Measurements from ENCODE around the gene PLET1. TPM values are rescaled to one million over a fixed set of nuclear protein-coding genes. Genes with fewer than 3 reads are reported as not detected.

PLET1 gene
- total RNA-seq, 1 experiment from 2014 or later, result 0.26 TPM

DNA sequence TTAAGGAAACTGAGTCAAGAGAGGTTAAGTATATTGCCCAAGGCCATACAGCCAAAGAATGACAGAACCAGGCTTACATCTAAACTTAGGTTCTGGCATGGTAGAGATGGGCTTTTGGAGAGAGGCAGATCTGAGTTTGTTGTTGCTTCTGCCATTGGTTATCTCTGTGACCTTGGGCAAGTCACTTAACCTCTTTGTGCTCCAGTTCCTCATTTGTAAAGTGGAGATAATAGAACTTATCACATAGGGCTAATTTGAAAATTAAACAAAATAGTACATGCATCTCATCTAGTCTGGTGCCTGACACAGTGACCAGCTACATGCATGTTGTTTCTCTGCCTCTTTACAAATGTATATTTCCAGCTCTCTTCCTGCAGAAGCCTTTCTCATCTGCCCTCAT, 47.0 kb upstream of the PLET1 start:
- H3K9me3 ChIP-seq (ENCODE audit: low read length), result no peaks in the 10 kb centered on the region
- ATAC-seq (no peak), DNase-seq (no peak)
- H3F3A ChIP-seq (ENCODE audit: low read length, unreplicated experiment), result no peaks in the 10 kb centered on the region
- H3K9me2 ChIP-seq (replicated peaks; ENCODE audit: low read length), result no peaks in the 10 kb centered on the region
- H3K9ac ChIP-seq (ENCODE audit: low read length), result no peak overlapping the region
- no peak overlapping the region for H3K27ac ChIP-seq (ENCODE audit: low read length)
- no peaks in the 10 kb centered on the region for H3K36me3 ChIP-seq (ENCODE audit: low read depth, low read length)
- H3K4me3 ChIP-seq (ENCODE audit: low read length), result no peak overlapping the region
- no peaks in the 10 kb centered on the region for H3K79me2 ChIP-seq (ENCODE audit: low read length)
- no TSS peak for BruUV-seq (replicated peaks)
- peaks cover 19% of the 10 kb centered on the region for H3K4me1 ChIP-seq (ENCODE audit: insufficient read depth, low read length)
- intact Hi-C loops (cut with micrococcal nuclease), result no loop called here
- H2AFZ ChIP-seq (ENCODE audit: low read length), result no peak overlapping the region
- ChIA-PET CTCF (no interaction called here), POLR2A (ENCODE audit: unreplicated experiment) (no interaction called here)
- TF ChIP-seq EZH2 (IDR thresholded peaks at IDR 0.05; ENCODE audit: low read length, unreplicated experiment) (no peak), EZH2phosphoT487 (IDR thresholded peaks at IDR 0.05; ENCODE audit: borderline replicate concordance, low read length) (no peak)
- TF ChIP-seq, protein P1, sequence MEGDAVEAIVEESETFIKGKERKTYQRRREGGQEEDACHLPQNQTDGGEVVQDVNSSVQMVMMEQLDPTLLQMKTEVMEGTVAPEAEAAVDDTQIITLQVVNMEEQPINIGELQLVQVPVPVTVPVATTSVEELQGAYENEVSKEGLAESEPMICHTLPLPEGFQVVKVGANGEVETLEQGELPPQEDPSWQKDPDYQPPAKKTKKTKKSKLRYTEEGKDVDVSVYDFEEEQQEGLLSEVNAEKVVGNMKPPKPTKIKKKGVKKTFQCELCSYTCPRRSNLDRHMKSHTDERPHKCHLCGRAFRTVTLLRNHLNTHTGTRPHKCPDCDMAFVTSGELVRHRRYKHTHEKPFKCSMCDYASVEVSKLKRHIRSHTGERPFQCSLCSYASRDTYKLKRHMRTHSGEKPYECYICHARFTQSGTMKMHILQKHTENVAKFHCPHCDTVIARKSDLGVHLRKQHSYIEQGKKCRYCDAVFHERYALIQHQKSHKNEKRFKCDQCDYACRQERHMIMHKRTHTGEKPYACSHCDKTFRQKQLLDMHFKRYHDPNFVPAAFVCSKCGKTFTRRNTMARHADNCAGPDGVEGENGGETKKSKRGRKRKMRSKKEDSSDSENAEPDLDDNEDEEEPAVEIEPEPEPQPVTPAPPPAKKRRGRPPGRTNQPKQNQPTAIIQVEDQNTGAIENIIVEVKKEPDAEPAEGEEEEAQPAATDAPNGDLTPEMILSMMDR (conservative IDR thresholded peaks at IDR 0.05; ENCODE audit: low read depth, low read length), result no peak
- H3K27me3 ChIP-seq (ENCODE audit: low read length), result no peaks in the 10 kb centered on the region
- H4K20me1 ChIP-seq (ENCODE audit: low read length), result no peaks in the 10 kb centered on the region
- H3K4me2 ChIP-seq (ENCODE audit: low read length), result no peak overlapping the region

- H3K9ac ChIP-seq (ENCODE audit: low read length), result no peak overlapping the region
- ATAC-seq (no peak), DNase-seq (no peak)
- peaks cover 26% of the 10 kb centered on the region for H3K4me1 ChIP-seq (ENCODE audit: insufficient read depth, low read length)
- ChIA-PET POLR2A (ENCODE audit: unreplicated experiment) (no interaction called here), CTCF (no interaction called here)
- no TSS peak for BruUV-seq (replicated peaks)
- no peaks in the 10 kb centered on the region for H3K9me2 ChIP-seq (replicated peaks; ENCODE audit: low read length)
- H2AFZ ChIP-seq (ENCODE audit: low read length), result no peak overlapping the region
- H3K36me3 ChIP-seq (ENCODE audit: low read depth, low read length), result no peaks in the 10 kb centered on the region
- intact Hi-C loops (cut with micrococcal nuclease), result no loop called here
- H3K27me3 ChIP-seq (ENCODE audit: low read length), result no peaks in the 10 kb centered on the region
- TF ChIP-seq, protein P1 (conservative IDR thresholded peaks at IDR 0.05; ENCODE audit: low read depth, low read length), result no peak
- TF ChIP-seq EZH2phosphoT487 (IDR thresholded peaks at IDR 0.05; ENCODE audit: borderline replicate concordance, low read length) (no peak), EZH2 (IDR thresholded peaks at IDR 0.05; ENCODE audit: low read length, unreplicated experiment) (no peak)
- H3K79me2 ChIP-seq (ENCODE audit: low read length), result no peaks in the 10 kb centered on the region
- no peaks in the 10 kb centered on the region for H3K9me3 ChIP-seq (ENCODE audit: low read length)
- H4K20me1 ChIP-seq (ENCODE audit: low read length), result no peaks in the 10 kb centered on the region
- H3K27ac ChIP-seq (ENCODE audit: low read length), result no peak overlapping the region
- H3F3A ChIP-seq (ENCODE audit: low read length, unreplicated experiment), result no peaks in the 10 kb centered on the region
- H3K4me3 ChIP-seq (ENCODE audit: low read length), result no peak overlapping the region
- H3K4me2 ChIP-seq (ENCODE audit: low read length), result no peak overlapping the region
Measured at GRCh38 chr11:112306230-112306629, 45.6 kb upstream of the PLET1 start.

DNA sequence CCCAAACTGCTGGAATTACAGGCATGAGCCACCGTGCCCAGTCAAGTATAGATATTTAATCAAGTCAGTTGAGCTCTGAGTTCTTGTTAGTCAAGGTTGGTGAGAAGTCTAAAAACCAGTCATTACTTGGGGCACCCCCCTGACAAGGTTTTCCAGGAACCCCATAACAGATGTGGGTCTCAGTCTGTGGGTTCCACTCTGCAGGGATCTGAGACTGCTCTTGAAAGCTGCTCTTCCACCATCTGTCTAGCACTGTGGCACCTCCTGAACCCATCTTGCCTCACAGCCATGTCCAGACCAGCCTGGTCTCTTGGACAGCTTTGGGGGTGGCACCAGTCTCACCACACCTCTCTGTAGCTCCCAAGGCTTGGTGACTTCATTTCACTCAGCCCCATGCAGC, 44.3 kb upstream of the PLET1 start:
- no peaks in the 10 kb centered on the region for H3F3A ChIP-seq (ENCODE audit: low read length, unreplicated experiment)
- H4K20me1 ChIP-seq (ENCODE audit: low read length), result no peaks in the 10 kb centered on the region
- intact Hi-C loops (cut with micrococcal nuclease), result no loop called here
- no peak for DNase-seq
- ChIA-PET CTCF (no interaction called here), POLR2A (ENCODE audit: unreplicated experiment) (no interaction called here)
- TF ChIP-seq, protein P1 (conservative IDR thresholded peaks at IDR 0.05; ENCODE audit: low read depth, low read length), result no peak
- TF ChIP-seq EZH2 (IDR thresholded peaks at IDR 0.05; ENCODE audit: low read length, unreplicated experiment) (no peak), EZH2phosphoT487 (IDR thresholded peaks at IDR 0.05; ENCODE audit: borderline replicate concordance, low read length) (no peak)
- no peaks in the 10 kb centered on the region for H3K27me3 ChIP-seq (ENCODE audit: low read length)
- peaks cover 13% of the 10 kb centered on the region for H3K4me1 ChIP-seq (ENCODE audit: insufficient read depth, low read length)
- no peak overlapping the region for H3K27ac ChIP-seq (ENCODE audit: low read length)
- H3K36me3 ChIP-seq (ENCODE audit: low read depth, low read length), result no peaks in the 10 kb centered on the region
- H3K9ac ChIP-seq (ENCODE audit: low read length), result no peak overlapping the region
- no peaks in the 10 kb centered on the region for H3K9me3 ChIP-seq (ENCODE audit: low read length)
- H2AFZ ChIP-seq (ENCODE audit: low read length), result no peak overlapping the region
- no TSS peak for BruUV-seq (replicated peaks)
- H3K4me3 ChIP-seq (ENCODE audit: low read length), result no peak overlapping the region
- ATAC-seq, result no peak
- no peaks in the 10 kb centered on the region for H3K9me2 ChIP-seq (replicated peaks; ENCODE audit: low read length)
- no peak overlapping the region for H3K4me2 ChIP-seq (ENCODE audit: low read length)
- H3K79me2 ChIP-seq (ENCODE audit: low read length), result no peaks in the 10 kb centered on the region

Data from PC-3 (cell line).